Ascending aorta (tissue), 2 donors: ENCODE data around the gene SIRT1. TPM values are rescaled to one million over a fixed set of nuclear protein-coding genes. Genes with fewer than 3 reads are reported as not detected.

Experiments used
- DNase-seq, 2 donors: peaks; one replicate each; pipeline ENCODE4 v3.0.0-alpha.2; 2019; ENCODE audit warnings: low spot score in 2 of 2
- H3K27ac ChIP-seq, 2 donors: fragments of 200-600 bp; sonication (generic); one replicate each; pipeline ENCODE4 v1.5.1; 2016 to 2017; ENCODE audit warnings: mild to moderate bottlenecking in 1 of 2
- H3K27me3 ChIP-seq: fragments of 200-600 bp; sonication (generic); one replicate; pipeline ENCODE4 v1.5.1; 2017
- H3K36me3 ChIP-seq, 2 donors: fragments of 200-600 bp; sonication (generic); one replicate each; pipeline ENCODE4 v1.5.1; 2016
- H3K4me1 ChIP-seq, 2 donors: fragments of 200-600 bp; sonication (generic); one replicate each; pipeline ENCODE4 v1.5.1; 2016 to 2017; ENCODE audit warnings: mild to moderate bottlenecking in 1 of 2
- H3K4me3 ChIP-seq, 2 donors: fragments of 200-600 bp; sonication (generic); one replicate each; pipeline ENCODE4 v1.5.1; 2016 to 2017; ENCODE audit warnings: mild to moderate bottlenecking in 1 of 2
- H3K9me3 ChIP-seq, 2 donors: fragments of 200-600 bp; sonication (generic); one replicate each; pipeline ENCODE4 v1.5.1; 2016
- CTCF ChIP-seq, 3 experiments: fragments of 200-600 bp in 2 of 3; fragments of 450-650 bp in 1 of 3; sonication (generic) in 2 of 3; IDR thresholded peaks; one replicate each; pipeline ENCODE4 v1.5.1; 2016 to 2019; ENCODE audit warnings: antibody characterized with exemption in 3 of 3, mild to moderate bottlenecking in 1 of 3, moderate library complexity in 1 of 3
- intact Hi-C: fragments of 100-400 bp; cut with DNase I; formaldehyde crosslinking; loops from one replicate; pipeline ENCODE4 v1.15.1; 2023
- total RNA-seq: library from RNA; depleted of rRNA; stranded (reverse); fragments of >200 nt; gene quantifications from one replicate; pipeline ENCODE4 v1.1.0, GENCODE V29; 2016

The SIRT1 gene
- total RNA-seq, 1 donor from 2014 or later = 7.6 TPM

GRCh38 chr10:67914777-67915340 is 30.4 kb downstream of the SIRT1 start:
- Histone ChIP-seq H3K4me1 (no peaks in the 10 kb centered on the region), H3K27me3 (no peaks in the 10 kb centered on the region), H3K9me3 (no peaks in the 10 kb centered on the region), H3K36me3 (peaks cover 57 to 67% of the 10 kb centered on the region in 2 donors), H3K27ac (no peak overlapping the region), H3K4me3 (no peak overlapping the region)
- no peak for DNase-seq
- intact Hi-C loops = no loop called here
- TF ChIP-seq CTCF (IDR thresholded peaks at IDR 0.05) = no peak

GRCh38 chr10:67917169-67917568 is 32.7 kb downstream of the SIRT1 start:
- TF ChIP-seq CTCF (IDR thresholded peaks at IDR 0.05) = no peak
- Histone ChIP-seq H3K4me3 (no peak overlapping the region), H3K9me3 (no peaks in the 10 kb centered on the region), H3K27ac (no peak overlapping the region), H3K36me3 (peaks cover 40 to 53% of the 10 kb centered on the region in 2 donors), H3K27me3 (no peaks in the 10 kb centered on the region), H3K4me1 (no peaks in the 10 kb centered on the region)
- intact Hi-C loops = no loop called here
- no peak for DNase-seq

- peaks cover 35 to 48% of the 10 kb centered on the region in 2 donors for H3K36me3 ChIP-seq
- intact Hi-C loops = no loop called here
These were observed 33.2 kb downstream of the SIRT1 start for GRCh38 chr10:67917679-67918078.

GRCh38 chr10:67921065-67921464 is 36.6 kb downstream of the SIRT1 start:
- Histone ChIP-seq H3K36me3 (peaks cover 10 to 45% of the 10 kb centered on the region in 2 donors), H3K4me3 (no peak overlapping the region), H3K27ac (no peak overlapping the region), H3K4me1 (no peaks in the 10 kb centered on the region), H3K27me3 (no peaks in the 10 kb centered on the region), H3K9me3 (no peaks in the 10 kb centered on the region)
- no peak for DNase-seq
- intact Hi-C loops = no loop called here
- TF ChIP-seq CTCF (IDR thresholded peaks at IDR 0.05) = no peak

More at GRCh38 chr10:67917679-67918078, 33.2 kb downstream of the SIRT1 start:
- Histone ChIP-seq H3K4me1 (no peaks in the 10 kb centered on the region), H3K4me3 (no peak overlapping the region), H3K27me3 (no peaks in the 10 kb centered on the region), H3K27ac (no peak overlapping the region), H3K9me3 (no peaks in the 10 kb centered on the region)
- no peak for DNase-seq
- no peak for TF ChIP-seq CTCF (IDR thresholded peaks at IDR 0.05)

- Histone ChIP-seq H3K27me3 (no peaks in the 10 kb centered on the region), H3K9me3 (no peaks in the 10 kb centered on the region), H3K27ac (no peak overlapping the region), H3K4me3 (no peak overlapping the region), H3K36me3 (peaks cover 5 to 40% of the 10 kb centered on the region in 2 donors), H3K4me1 (no peaks in the 10 kb centered on the region)
- intact Hi-C loops = no loop called here
- DNase-seq = no peak
- no peak for TF ChIP-seq CTCF (IDR thresholded peaks at IDR 0.05)
These were observed 39.1 kb downstream of the SIRT1 start for GRCh38 chr10:67923551-67923950.

GRCh38 chr10:67924136-67924535 is 39.7 kb downstream of the SIRT1 start:
- no peaks in the 10 kb centered on the region for H3K27me3 ChIP-seq
- DNase-seq = no peak
- intact Hi-C loops = no loop called here
- no peaks in the 10 kb centered on the region for H3K9me3 ChIP-seq
- H3K4me3 ChIP-seq = no peak overlapping the region
- TF ChIP-seq CTCF (IDR thresholded peaks at IDR 0.05) = no peak
- H3K4me1 ChIP-seq = no peaks in the 10 kb centered on the region
- H3K27ac ChIP-seq = no peak overlapping the region
- H3K36me3 ChIP-seq = peaks cover 5 to 36% of the 10 kb centered on the region in 2 donors
